HPDE6-E6E7 (cell line): ENCODE data around the gene GALNTL6.
"Not testable (repeated sequence)": the region's sequence is repeated elsewhere in the genome, so short reads cannot be mapped to it uniquely, and the experiment has no call there.

ENCODE experiments used
- DNase-seq: peaks from one replicate; pipeline ENCODE4 v3.0.0; 2011; ENCODE audit warnings: missing footprints; ENCODE audit errors: extremely low spot score

The GALNTL6 gene

DNA sequence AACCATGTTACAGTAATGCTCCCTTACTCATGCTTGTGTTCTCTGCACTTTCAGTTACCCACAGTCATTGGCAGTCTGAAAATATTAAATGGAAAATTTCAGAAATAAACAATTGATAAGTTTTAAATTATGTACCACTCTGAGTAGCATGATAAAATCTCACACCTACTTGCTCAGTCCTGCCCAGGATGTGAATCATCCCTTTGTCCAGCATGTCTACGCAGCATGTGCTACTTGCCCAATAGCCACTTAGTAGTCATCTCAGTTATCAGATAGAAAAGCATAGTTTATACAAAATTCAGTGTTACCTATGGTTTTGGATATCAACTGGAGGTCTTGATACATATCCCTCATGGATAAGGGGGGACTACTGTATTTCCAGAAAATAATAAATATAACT, 577.1 kb downstream of the GALNTL6 start:
- DNase-seq, result peak; percentile 51

DNA sequence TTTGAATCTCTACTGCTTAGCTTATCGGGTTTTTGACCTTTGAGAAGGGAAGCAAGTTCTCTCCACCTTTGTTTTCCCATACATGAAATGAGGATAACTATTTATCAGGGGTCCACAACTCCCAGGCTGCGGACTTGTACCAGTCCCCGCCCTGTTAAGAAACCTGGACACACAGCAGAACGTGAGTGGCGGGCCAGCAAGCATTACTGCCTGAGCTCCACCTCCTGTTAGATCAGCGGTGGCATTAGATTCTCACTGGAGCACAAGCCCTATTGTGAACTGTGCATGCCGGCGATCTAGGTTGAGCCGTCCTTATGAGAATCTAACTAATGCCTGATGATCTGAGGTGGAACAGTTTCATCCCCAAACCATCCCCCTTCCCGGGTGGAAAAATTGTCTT, 579.5 kb downstream of the GALNTL6 start:
- no peak for DNase-seq

DNA sequence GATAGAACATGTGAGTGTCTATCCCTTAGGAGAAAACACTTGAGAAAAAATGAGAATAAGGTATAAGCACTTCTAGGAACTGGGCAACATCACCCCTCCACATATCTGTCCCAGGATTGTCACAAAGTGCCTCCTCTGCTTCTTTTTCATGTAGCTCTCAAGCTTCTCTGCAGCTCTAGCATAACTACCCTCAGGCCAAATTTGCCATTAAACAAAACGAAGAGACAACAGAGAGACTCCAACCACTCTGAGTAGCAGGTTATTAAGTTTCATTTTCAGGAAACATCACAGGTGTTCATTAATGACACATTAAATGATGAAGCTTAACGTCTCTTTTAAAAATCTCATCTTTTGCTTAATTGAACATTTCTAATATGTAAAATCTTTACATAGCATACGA, 580.0 kb downstream of the GALNTL6 start:
- DNase-seq, result no peak

DNA sequence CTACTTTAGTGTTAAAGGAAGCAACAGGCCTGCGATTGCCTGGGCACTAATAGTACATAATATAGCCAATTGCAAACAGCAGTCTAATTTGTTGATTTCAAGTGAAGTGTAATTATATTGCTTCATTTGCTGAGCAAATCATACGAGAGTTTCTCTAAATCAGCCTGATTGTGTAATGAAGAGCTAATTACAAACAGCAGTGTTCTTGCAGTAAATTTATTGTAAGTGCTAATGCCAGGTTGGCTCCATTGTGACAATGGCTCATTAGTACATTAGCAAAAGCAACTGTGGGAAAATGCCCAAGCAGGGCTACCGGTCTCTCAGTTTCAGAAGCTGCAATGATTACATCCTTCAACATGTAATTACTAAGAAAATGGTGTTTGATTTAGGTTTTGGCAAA, 591.5 kb downstream of the GALNTL6 start:
- DNase-seq, result no peak

DNA sequence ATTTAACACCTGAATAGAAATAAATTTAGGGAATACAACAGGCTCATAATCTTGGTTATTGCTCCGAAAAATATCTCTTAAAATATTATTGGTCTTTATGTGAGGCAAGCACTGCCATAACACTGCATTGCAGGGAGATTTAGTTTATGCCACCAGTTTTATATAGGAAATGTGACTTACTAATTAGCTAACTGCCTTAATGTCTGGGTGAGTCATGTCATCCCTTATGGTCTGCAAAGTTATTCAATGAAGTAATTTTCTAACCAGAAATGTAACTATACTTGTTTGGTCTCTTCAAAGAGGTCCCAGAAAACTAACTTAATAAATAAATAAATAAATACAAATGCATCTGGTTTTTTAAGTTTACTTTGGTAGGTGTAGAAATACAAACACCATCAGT, 597.2 kb downstream of the GALNTL6 start:
- DNase-seq, result no peak

DNA sequence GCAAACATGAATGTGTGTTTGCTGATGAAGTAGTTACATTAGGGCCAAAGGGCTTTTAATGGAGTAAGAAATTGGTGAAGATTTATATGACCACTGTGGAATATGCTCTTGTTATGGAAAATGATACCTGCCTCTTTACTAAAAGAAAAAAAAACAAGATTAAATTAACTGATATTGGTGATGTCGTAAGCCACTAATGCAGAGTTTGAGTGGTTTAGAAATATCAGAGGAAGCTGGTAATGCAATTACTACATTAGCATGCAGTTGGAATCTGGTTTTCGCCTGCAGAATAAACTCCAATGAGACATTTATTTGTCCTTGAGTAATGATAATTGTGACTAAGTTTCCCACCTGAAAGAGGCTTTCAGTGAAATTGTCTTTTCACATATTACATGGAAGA, 597.9 kb downstream of the GALNTL6 start:
- DNase-seq, result no peak

DNA sequence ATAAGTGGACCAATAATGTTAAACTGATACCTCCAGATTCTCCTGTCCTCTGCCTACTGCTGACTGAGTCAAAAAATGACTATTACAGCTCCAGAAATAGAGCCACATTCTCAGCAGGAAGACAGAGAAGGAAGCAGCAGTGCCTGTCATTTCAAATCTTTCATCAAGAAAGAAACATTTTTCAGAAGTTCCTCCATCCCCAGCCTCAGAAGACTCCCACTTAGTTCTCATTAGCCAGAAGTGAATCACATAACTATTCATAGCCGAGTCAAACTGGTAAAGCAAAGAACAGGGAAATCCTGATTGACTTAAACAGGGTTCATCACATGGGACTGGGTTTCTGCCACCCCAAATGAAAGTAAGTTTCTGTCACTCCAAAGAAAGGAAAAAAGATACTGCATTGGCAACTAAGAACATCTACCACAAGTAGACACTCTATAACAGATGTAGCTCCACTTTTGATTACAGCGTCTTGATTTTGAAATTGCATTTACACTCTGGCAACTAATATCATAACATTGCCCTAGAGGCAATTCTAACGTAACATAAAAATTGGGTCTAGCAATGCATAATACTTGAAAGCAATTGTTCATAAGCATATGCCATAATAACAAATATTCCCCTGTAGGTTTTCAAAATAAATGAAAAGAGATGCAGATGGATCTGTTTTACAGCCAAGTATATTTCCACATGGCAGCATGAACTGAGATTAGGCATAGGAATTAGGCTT, 599.8 kb downstream of the GALNTL6 start:
- DNase-seq, result no peak

DNA sequence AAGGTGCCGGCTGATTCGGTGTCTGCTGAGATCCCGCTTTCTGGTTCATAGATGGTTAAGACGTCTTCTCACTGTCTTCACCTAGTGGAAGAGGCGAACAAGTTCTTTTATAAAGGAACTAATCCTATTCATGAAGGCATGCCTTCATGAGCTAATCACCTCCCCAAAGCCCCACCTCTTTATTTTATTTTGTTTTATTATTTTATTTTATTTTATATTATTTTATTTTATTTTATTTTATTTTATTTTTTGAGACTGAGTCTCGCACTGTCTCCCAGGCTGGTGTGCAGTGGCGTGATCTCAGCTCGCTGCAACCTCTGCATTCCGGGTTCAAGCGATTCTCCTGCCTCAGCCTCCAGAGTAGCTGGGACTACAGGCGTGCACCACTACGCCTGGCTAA, 615.8 kb downstream of the GALNTL6 start:
- DNase-seq, result not testable (repeated sequence)

DNA sequence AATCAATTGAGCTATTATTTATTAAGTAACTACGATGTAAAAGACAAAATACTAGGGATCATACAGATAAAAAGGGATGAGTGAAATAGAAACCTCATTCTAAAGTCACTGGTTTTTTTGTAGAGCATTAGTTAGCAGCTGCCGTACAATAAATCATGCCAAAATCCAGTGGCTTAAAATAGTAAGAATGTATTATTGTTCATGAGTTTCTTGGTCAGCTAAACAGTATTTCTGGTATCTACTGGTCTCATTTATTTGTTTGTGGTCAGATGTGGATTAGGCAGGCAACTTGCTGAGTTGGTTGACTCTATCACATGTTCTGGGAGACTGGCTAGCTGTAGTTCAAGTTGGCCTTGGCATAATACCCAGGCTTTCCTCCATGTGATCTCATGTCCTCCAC, 667.3 kb downstream of the GALNTL6 start:
- DNase-seq, result no peak

DNA sequence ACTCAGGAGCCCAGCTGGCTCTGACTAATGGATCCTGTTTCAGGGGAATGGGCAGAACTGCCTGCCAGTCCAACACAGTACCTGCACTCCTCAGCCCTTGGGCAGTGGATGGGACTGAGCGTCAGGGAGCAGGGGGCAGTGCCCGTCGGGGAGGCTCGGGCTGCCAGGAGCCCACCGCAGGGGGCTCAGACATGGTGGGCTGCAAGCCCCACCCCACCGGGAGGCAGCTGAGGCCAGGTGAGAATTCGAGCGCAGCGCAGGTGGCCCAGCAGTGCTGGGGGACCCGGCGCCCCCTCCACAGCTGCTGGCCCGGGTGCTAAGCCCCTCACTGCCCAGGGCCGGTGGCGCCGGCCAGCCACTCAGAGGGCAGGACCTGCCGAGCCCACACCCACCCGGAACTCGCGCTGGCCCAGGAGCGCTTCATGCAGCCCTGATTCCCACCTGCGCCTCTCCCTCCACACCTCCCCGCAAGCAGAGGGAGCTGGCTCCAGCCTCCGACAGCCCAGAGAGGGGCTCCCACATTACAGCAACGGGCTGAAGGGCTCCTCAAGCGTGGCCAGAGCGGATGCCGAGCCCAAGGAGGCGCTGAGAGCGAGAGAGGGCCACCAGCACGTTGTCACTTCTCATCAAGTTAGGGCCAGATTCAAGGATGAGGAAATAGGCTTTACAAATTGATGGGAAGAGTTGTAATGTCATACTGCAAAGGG, 668.8 kb downstream of the GALNTL6 start:
- DNase-seq, result no peak

DNA sequence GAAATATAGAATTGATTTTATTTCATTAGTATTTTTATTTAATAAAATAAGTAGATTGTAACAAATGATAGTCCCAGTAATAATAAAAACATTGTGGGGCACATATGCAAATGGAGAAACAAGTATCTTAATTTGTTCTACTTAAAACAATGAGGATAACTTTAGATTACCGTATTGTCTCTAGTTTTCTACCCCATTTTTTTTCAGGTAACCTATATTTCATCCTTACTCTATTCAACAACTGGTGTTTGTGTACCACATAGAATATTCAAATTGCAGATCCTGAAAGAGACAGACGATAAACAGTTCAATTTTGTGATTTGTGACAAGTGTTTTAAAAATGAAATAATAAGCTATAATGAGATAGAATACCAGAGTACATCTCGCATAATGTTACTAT, 671.8 kb downstream of the GALNTL6 start:
- DNase-seq, result no peak

DNA sequence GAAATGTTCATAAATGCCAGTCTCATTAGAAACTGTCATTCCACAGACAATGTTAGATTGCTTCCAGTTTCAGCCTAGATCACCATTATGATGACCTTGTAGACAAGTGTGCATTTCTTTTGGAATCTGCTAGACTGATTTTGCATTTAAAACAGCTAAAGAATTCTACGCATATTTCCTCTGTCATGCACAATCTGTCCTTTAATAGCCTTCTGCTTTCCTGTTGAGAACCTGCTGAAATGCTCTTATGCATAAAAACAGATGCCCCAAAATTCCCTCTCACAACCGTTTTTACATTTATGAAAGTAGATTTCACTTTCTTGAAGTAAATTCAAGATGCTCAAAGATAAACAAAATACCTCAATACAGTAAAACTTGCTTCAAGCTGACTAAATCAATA, 673.3 kb downstream of the GALNTL6 start:
- no peak for DNase-seq

DNA sequence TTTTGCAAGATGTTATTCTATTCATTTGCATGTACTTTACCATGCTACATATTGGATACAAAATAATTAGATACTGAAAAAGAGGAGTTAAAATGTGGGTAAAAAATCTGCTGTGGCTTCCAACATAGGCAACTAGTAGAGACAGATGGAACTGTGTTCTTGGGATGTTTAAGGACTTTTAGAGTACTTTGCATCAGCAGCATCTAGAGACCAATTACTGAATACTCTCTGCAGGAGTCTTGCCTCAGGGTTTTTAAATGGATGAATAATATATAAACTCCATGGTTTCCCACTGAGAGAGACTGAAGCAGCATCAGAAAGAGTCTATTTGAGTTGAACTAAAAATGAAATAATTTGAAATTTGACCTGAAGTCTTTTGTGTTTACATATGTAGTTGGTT, 676.7 kb downstream of the GALNTL6 start:
- no peak for DNase-seq

DNA sequence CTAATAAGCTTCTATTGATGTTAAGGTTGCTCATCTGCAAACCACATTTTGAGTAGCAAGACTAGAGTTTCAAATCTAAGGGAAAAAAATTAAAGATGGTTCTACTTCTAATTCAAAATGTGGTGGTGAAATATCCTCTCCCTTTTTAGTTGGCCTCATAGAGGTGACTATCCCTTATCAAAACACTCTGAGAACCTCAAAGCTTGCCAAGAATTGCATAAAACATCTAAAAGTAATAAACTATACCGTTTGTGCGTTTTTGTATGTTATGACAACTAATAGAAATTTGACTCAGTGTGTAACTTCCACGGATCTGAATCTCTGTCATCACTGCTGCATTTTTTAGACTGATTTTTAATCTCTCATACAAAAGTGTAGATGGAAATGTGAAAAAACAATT, 682.6 kb downstream of the GALNTL6 start:
- DNase-seq, result no peak

DNA sequence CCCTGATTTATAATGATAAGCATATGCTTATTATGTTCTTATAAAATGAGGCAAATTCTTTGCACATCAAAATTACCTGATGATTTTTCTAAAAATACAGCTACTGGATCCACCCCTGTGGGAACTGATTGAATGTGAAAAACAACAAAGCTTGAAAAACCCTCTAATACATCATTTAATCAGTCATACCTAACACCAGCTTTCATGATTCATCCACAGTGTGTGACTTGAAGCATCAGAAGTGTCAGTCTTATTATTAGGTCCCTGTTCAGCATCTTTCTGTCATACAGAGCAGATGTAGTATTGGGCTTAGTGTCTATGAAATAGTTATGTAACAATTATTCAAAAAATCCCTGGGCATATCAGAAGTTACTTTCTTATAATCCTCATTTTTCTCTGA, 684.1 kb downstream of the GALNTL6 start:
- DNase-seq, result no peak

DNA sequence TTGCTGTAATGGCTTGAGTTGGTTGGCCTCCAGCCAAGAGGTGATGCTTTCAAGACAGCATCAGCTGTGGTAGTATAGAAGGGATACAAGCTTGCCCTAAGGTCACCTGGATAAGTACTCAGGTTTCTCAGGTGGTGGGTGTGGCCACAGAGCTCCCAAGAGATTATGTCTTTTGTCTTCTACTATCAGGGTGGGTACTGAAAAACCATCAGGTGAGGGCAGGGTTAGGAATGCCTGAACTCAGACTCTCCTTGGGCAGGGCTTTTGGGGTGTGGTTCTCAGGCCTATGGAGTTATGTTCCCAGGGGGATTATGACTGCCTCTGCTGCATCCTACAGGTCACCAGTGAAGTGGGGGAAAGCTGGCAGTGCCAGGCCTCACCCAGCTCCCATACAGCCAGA, 700.8 kb downstream of the GALNTL6 start:
- no peak for DNase-seq

DNA sequence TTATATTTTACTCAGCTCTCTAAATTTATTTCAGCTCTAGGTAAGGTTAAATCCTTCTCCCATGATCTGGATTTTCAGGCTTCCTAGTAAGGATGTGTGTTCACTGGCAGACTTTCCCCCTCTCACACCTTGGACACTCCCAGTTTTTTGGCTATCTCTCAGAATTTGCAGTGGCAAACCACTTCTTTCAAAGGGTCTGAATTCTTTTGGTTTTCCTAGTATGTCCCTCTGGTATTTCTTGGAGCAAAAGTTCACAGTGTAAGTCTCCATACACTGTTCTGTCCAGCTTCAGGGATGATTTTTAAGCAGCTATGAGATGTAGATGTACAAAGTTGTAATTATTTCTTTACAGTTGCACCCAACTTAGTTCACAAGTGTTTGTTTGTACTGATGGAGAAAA, 701.6 kb downstream of the GALNTL6 start:
- no peak for DNase-seq

DNA sequence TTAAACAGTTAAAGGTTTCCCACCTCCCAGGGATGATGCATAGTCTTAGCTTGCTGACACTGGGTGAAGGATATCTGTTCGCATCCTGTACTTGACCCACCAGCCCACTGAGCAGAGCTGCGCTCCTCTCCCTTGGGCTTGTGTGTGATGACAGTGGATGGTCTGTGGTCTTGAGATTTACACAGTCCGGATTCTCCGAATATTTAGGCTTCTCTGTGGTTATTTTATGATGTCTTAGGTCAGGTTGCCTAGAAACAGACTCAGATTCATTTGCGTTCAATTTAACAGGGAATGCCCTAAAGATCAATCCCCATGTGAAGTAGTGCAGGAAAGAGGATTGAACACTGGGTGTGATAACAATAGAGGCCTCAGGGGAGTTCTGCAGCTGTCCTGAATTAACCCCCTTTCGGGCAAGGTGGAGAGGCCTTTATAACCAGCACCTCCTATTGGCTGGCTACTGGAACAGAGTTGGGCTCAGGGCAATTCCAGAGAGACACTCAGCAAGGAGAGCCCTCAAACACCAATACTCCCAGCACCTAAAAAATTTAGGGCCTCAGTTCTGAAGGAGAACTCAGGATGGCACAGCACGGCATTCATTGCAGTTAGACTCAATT, 702.2 kb downstream of the GALNTL6 start:
- DNase-seq, result no peak

DNA sequence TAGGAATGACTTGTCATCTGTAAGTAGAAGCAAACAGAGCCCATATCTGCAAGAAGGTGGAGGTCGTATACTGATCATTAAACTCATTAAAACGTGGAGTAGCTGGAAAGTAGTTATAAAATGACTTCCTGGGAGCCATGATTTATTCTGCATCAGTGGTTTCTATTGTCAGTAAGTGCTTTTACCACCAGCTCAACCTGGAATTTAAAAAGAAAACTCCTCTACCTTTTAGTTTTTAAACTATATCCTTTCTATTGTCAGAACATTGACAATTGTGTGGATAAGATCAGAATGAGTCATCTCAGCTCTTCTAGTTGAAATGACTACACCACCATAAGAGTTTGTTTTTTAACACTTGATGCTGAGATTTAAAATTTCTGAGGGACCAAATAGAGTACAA, 704.2 kb downstream of the GALNTL6 start:
- no peak for DNase-seq

DNA sequence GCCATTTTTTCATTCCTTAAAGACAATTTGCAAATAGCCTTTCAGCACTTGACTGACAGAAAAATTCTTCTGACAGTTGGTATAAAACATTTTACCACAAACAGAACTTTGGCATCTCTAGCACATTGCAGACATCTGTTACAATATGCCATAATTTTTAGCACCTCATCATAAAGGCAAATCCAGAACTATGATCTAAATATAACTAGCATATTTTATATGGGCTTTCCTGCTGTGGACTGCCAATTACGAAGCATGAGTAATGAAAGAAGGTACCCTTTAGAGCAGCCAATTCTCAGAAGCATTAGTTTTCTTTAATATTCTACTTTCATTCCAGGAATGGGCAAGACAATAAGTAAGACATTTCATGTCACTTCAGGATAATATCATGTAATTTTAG, 708.0 kb downstream of the GALNTL6 start:
- DNase-seq, result no peak

DNA sequence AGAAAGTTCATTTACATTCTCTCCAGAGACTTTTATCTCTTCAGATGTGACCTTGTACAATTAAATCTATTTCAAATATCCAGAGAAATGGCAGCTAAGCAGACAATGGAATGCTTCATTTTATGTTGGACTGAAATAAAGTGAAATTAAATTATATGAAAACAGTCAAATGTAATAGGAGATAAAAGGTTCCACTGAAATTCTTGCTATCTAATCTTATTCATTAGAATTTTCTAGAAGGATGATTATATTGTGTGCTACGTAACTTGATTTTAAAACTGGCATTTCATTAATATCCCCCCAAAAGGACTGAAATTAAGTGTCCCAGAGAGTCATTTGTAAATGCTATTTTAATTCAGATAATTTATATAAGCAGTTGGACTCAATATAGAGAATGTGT, 708.5 kb downstream of the GALNTL6 start:
- no peak for DNase-seq

DNA sequence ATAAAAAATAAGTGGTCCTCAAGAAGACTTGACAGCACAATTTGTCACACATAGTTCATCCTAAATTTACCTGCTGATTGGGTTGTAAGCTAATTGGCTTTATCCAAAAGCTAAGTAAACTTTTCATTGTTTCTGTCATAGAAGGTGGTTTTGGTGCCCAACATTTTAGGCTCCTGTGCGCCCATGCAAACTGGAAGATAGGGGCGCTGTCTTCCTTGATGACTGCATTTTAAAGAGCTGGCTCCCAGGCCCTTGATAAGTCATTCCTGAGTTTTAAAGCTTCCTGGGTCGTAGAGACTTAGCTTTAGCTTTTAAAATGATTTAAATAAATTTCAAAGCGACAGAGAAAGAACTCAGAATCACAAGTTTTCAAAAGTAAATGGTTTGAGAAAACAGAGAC, 730.0 kb downstream of the GALNTL6 start:
- no peak for DNase-seq

DNA sequence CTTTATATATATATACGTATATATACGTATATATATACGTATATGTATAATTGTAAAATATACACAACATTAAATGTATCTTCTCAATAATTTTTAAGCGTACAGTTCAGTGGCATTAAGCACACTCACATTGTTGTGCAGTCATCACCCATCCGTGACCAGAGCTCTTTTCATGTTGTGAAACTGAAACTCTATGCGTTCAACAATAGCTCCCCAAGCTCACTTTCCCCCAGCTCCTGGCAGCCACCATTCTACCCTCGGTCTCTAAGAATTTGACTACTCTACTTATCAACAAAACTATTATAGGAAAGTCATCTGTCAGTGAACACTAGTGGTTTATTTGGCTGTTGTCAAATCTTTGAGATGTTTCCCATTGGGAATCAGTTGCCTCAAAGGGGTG, 733.6 kb downstream of the GALNTL6 start:
- DNase-seq, result no peak
